ENCODE measurements around the gene PTPRN2.
"Not testable (repeated sequence)": the region's sequence is repeated elsewhere in the genome, so short reads cannot be mapped to it uniquely, and the experiment has no call there.

The PTPRN2 gene

DNA sequence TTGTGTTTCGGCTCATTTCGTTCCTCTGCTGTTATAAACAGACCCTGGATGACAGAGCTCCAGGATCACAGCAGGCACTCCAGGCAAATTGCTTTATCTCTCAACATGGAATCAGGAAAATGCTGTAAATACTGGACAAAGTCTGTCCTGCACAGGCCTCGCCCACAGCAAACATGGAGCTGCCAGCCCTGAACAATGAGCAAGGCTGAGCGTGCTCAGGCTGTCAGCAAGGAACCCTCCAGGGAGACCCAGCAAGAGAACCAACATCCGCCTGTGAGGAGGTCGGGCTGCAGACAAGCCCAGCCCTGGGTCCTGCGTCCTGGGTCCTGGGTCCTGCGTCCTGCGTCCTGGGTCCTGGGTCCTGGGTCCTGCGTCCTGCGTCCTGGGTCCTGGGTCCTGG is 180.8 kb downstream of the PTPRN2 start:
- Mint-ChIP-seq H3K9me3 (no peaks in the 10 kb centered on the region), H3K27me3 (ENCODE audit: low read depth, poor library complexity) (peaks cover 10% of the 10 kb centered on the region), H3K4me3 (no peak overlapping the region), H3K27ac (no peak overlapping the region), H3K4me1 (peaks cover 36% of the 10 kb centered on the region), H3K36me3 (ENCODE audit: low read depth) (no peaks in the 10 kb centered on the region)
- TF ChIP-seq, protein P1, sequence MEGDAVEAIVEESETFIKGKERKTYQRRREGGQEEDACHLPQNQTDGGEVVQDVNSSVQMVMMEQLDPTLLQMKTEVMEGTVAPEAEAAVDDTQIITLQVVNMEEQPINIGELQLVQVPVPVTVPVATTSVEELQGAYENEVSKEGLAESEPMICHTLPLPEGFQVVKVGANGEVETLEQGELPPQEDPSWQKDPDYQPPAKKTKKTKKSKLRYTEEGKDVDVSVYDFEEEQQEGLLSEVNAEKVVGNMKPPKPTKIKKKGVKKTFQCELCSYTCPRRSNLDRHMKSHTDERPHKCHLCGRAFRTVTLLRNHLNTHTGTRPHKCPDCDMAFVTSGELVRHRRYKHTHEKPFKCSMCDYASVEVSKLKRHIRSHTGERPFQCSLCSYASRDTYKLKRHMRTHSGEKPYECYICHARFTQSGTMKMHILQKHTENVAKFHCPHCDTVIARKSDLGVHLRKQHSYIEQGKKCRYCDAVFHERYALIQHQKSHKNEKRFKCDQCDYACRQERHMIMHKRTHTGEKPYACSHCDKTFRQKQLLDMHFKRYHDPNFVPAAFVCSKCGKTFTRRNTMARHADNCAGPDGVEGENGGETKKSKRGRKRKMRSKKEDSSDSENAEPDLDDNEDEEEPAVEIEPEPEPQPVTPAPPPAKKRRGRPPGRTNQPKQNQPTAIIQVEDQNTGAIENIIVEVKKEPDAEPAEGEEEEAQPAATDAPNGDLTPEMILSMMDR (IDR thresholded peaks at IDR 0.05), result no peak
- DNase-seq, result no peak

GRCh38 chr7:158406364-158406763 is 181.3 kb downstream of the PTPRN2 start:
- TF ChIP-seq, protein P1 (IDR thresholded peaks at IDR 0.05), result no peak
- Mint-ChIP-seq H3K27me3 (ENCODE audit: low read depth, poor library complexity) (peaks cover 13% of the 10 kb centered on the region), H3K4me1 (peaks cover 40% of the 10 kb centered on the region), H3K27ac (no peak overlapping the region), H3K9me3 (no peaks in the 10 kb centered on the region), H3K36me3 (ENCODE audit: low read depth) (no peaks in the 10 kb centered on the region), H3K4me3 (no peak overlapping the region)
- DNase-seq, result no peak

- H3K27ac Mint-ChIP-seq; DNase-seq; H3K36me3 Mint-ChIP-seq (ENCODE audit: low read depth); H3K9me3 Mint-ChIP-seq; H3K4me3 Mint-ChIP-seq: not testable (repeated sequence)
- peaks cover 43% of the 10 kb centered on the region for H3K4me1 Mint-ChIP-seq
- peaks cover 13% of the 10 kb centered on the region for H3K27me3 Mint-ChIP-seq (ENCODE audit: low read depth, poor library complexity)
Measured at GRCh38 chr7:158405771-158406170, 181.9 kb downstream of the PTPRN2 start.

GRCh38 chr7:158405324-158405723 is 182.3 kb downstream of the PTPRN2 start:
- TF ChIP-seq, protein P1 (IDR thresholded peaks at IDR 0.05), result no peak
- Mint-ChIP-seq H3K4me1 (peaks cover 45% of the 10 kb centered on the region), H3K36me3 (ENCODE audit: low read depth) (no peaks in the 10 kb centered on the region), H3K9me3 (no peaks in the 10 kb centered on the region), H3K27me3 (ENCODE audit: low read depth, poor library complexity) (peaks cover 10% of the 10 kb centered on the region), H3K27ac (no peak overlapping the region), H3K4me3 (no peak overlapping the region)
- no peak for DNase-seq

- Mint-ChIP-seq H3K4me3 (no peak overlapping the region), H3K9me3 (peaks cover 5% of the 10 kb centered on the region), H3K27ac (peak overlapping the region; percentile 38), H3K27me3 (ENCODE audit: low read depth, poor library complexity) (peaks cover 10% of the 10 kb centered on the region), H3K36me3 (ENCODE audit: low read depth) (no peaks in the 10 kb centered on the region), H3K4me1 (peaks cover 37% of the 10 kb centered on the region)
- TF ChIP-seq, protein P1 (IDR thresholded peaks at IDR 0.05), result no peak
- DNase-seq, result no peak
Measured at GRCh38 chr7:158404031-158404761, 183.4 kb downstream of the PTPRN2 start.

DNA sequence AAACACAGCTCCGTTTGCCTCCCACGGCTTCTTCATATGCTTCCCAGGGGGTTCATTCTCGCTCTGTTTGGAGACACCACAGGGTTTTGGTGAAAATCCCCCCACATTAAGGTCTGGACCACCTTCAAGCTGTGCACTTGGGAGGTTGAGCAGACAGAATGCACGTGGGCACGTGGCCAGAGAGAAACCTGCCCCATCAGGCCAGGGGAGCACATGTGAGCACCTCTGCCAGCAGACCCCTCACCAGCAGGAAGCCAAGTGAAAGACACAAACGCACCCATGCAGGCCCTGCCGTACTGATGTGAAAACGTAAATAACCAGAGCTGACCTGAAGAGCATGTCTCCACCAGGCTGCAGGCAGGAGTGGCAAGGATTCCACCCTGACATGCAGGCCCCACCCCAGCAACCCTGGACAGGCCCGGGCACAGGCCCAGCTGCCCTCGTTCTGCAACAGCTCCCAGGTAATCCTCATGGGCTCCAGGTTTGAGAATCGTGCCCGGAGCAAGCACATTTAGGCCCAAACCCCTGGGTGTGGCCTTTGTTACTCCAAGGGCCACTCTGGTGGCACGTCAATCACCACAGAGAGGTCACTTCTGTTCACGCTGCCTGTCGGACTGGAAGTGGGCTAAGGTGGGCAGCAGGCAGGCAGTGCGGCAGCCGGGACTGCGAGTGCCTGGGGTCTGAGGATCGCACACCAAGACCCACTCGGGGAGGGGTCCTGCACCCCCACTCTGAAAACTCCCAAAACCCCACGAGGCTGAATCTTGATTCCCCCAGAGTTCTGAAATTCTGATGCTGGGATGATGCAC is 184.4 kb downstream of the PTPRN2 start:
- TF ChIP-seq, protein P1 (IDR thresholded peaks at IDR 0.05), result no peak
- Mint-ChIP-seq H3K4me1 (peaks cover 30% of the 10 kb centered on the region), H3K36me3 (ENCODE audit: low read depth) (no peaks in the 10 kb centered on the region), H3K27me3 (ENCODE audit: low read depth, poor library complexity) (peaks cover 10% of the 10 kb centered on the region), H3K4me3 (no peak overlapping the region), H3K9me3 (peaks cover 14% of the 10 kb centered on the region), H3K27ac (no peak overlapping the region)
- DNase-seq, result no peak

Data from nephron progenitor cell (in vitro differentiated cells).